Esophagus (tissue), 2 donors: ENCODE measurements around the gene CAV2. TPM values are rescaled to one million over a fixed set of nuclear protein-coding genes. Genes with fewer than 3 reads are reported as not detected.
"Not testable (repeated sequence)": the region's sequence is repeated elsewhere in the genome, so short reads cannot be mapped to it uniquely, and the experiment has no call there.

Experiments
- H3K27ac ChIP-seq, 2 donors: one replicate each; pipeline ENCODE4 v1.5.1; 2013; ENCODE audit warnings: low read depth in 2 of 2, mild to moderate bottlenecking in 2 of 2, inconsistent platforms in 1 of 2, low read length in 1 of 2, moderate library complexity in 1 of 2
- H3K27me3 ChIP-seq, 2 donors: one replicate each; pipeline ENCODE4 v1.6.1; 2013; ENCODE audit warnings: low read length in 2 of 2, control low read depth in 1 of 2, mild to moderate bottlenecking in 1 of 2; ENCODE audit not compliant: insufficient read depth in 2 of 2, control insufficient read depth in 1 of 2
- H3K36me3 ChIP-seq, 2 donors: one replicate each; pipeline ENCODE4 v1.6.1; 2013; ENCODE audit warnings: low read length in 1 of 2; ENCODE audit not compliant: control insufficient read depth in 2 of 2, insufficient read depth in 2 of 2
- H3K4me1 ChIP-seq, 2 donors: one replicate each; pipeline ENCODE4 v1.6.1; 2013; ENCODE audit warnings: low read length in 1 of 2; ENCODE audit not compliant: control insufficient read depth in 2 of 2, insufficient read depth in 2 of 2
- H3K4me3 ChIP-seq, 2 donors: one replicate each; pipeline ENCODE4 v1.5.1; 2013; ENCODE audit warnings: low read length in 2 of 2, mild to moderate bottlenecking in 2 of 2, low read depth in 1 of 2, moderate library complexity in 1 of 2
- H3K9me3 ChIP-seq, 2 donors: one replicate each; pipeline ENCODE4 v1.6.1; 2013; ENCODE audit warnings: mild to moderate bottlenecking in 2 of 2, low read depth in 1 of 2, low read length in 1 of 2, moderate library complexity in 1 of 2; ENCODE audit not compliant: control insufficient read depth in 2 of 2, insufficient read depth in 1 of 2
- WGBS, 2 donors: extraction: QIAGEN DNeasy Blood & Tissue Kit; methylation state at CpG; one replicate each; pipeline ENCODE4 v1.1.7; 2013; 5-methylcytosine and 5-hydroxymethylcytosine counted together
- polyA plus RNA-seq, 2 donors: library from polyadenylated mRNA; stranded (reverse); fragments of 200-250 nt; gene quantifications; one replicate each; pipeline ENCODE4 v1.2.3, GENCODE V29; 2013
- donor health status: healthy with polysubstance abuse.
- donor health status: Bipolar disorder and iron deficiency.

CAV2 gene
- polyA plus RNA-seq, 2 donors = 13.9 to 25.1 TPM

GRCh38 chr7:116465125-116465524 is 34.4 kb upstream of the CAV2 start:
- no peaks in the 10 kb centered on the region for H3K4me1 ChIP-seq
- H3K9me3 ChIP-seq = no peaks in the 10 kb centered on the region
- no peak overlapping the region for H3K4me3 ChIP-seq
- no peak overlapping the region for H3K27ac ChIP-seq
- WGBS, 2 donors = 97% methylated on average over 2 of the region's 2 CpGs
- H3K27me3 ChIP-seq = no peaks in the 10 kb centered on the region
- H3K36me3 ChIP-seq = no peaks in the 10 kb centered on the region

GRCh38 chr7:116468534-116468933 is 31.0 kb upstream of the CAV2 start:
- no peak overlapping the region for H3K27ac ChIP-seq
- H3K36me3 ChIP-seq = no peaks in the 10 kb centered on the region
- H3K4me1 ChIP-seq = no peaks in the 10 kb centered on the region
- H3K27me3 ChIP-seq = no peaks in the 10 kb centered on the region
- no peak overlapping the region for H3K4me3 ChIP-seq
- no peaks in the 10 kb centered on the region for H3K9me3 ChIP-seq
- 71 to 73% methylated on average over 2 of the region's 2 CpGs for WGBS, 2 donors

- no peaks in the 10 kb centered on the region for H3K36me3 ChIP-seq
- 82 to 92% methylated on average over 1 of the region's 1 CpG for WGBS, 2 donors
- no peaks in the 10 kb centered on the region for H3K27me3 ChIP-seq
- no peak overlapping the region for H3K27ac ChIP-seq
- no peak overlapping the region for H3K4me3 ChIP-seq
- H3K4me1 ChIP-seq = no peaks in the 10 kb centered on the region
- no peaks in the 10 kb centered on the region for H3K9me3 ChIP-seq
These were observed 21.9 kb upstream of the CAV2 start for GRCh38 chr7:116477625-116478024.

GRCh38 chr7:116478834-116479233 is 20.7 kb upstream of the CAV2 start:
- no peaks in the 10 kb centered on the region for H3K36me3 ChIP-seq
- no peaks in the 10 kb centered on the region for H3K9me3 ChIP-seq
- 59 to 67% methylated on average over 2 of the region's 2 CpGs for WGBS, 2 donors
- H3K4me3 ChIP-seq = no peak overlapping the region
- H3K27ac ChIP-seq = no peak overlapping the region
- no peaks in the 10 kb centered on the region for H3K27me3 ChIP-seq
- H3K4me1 ChIP-seq = no peaks in the 10 kb centered on the region

GRCh38 chr7:116483271-116483942 is 16.1 kb upstream of the CAV2 start:
- Histone ChIP-seq H3K9me3 (no peaks in the 10 kb centered on the region), H3K4me1 (no peaks in the 10 kb centered on the region), H3K4me3 (no peak overlapping the region), H3K27ac (no peak overlapping the region), H3K27me3 (no peaks in the 10 kb centered on the region), H3K36me3 (no peaks in the 10 kb centered on the region)
- 64 to 69% methylated on average over 2 of the region's 2 CpGs for WGBS, 2 donors

GRCh38 chr7:116484389-116484788 is 15.1 kb upstream of the CAV2 start:
- not testable (repeated sequence) for H3K36me3 ChIP-seq, H3K4me1 ChIP-seq, H3K27ac ChIP-seq, H3K9me3 ChIP-seq, H3K27me3 ChIP-seq, H3K4me3 ChIP-seq
- 95 to 98% methylated on average over 4 of the region's 4 CpGs for WGBS, 2 donors

- H3K27me3 ChIP-seq = no peaks in the 10 kb centered on the region
- no peak overlapping the region for H3K4me3 ChIP-seq
- H3K27ac ChIP-seq = no peak overlapping the region
- H3K4me1 ChIP-seq = no peaks in the 10 kb centered on the region
- H3K36me3 ChIP-seq = no peaks in the 10 kb centered on the region
- 72 to 82% methylated on average over 5 of the region's 5 CpGs for WGBS, 2 donors
- H3K9me3 ChIP-seq = no peaks in the 10 kb centered on the region
These were observed 11.5 kb upstream of the CAV2 start for GRCh38 chr7:116487907-116488521.

- no peaks in the 10 kb centered on the region for H3K27me3 ChIP-seq
- no peaks in the 10 kb centered on the region for H3K36me3 ChIP-seq
- WGBS, 2 donors = 79 to 83% methylated on average over 2 of the region's 2 CpGs
- H3K4me3 ChIP-seq = no peak overlapping the region
- H3K9me3 ChIP-seq = no peaks in the 10 kb centered on the region
- no peak overlapping the region for H3K27ac ChIP-seq
- no peaks in the 10 kb centered on the region for H3K4me1 ChIP-seq
These were observed 9.2 kb upstream of the CAV2 start for GRCh38 chr7:116490351-116490750.

GRCh38 chr7:116491887-116492653 is 7.5 kb upstream of the CAV2 start:
- H3K4me3 ChIP-seq = no peak overlapping the region
- WGBS, 2 donors = 66 to 67% methylated on average over 3 of the region's 3 CpGs
- H3K36me3 ChIP-seq = no peaks in the 10 kb centered on the region
- no peak overlapping the region for H3K27ac ChIP-seq
- no peaks in the 10 kb centered on the region for H3K4me1 ChIP-seq
- no peaks in the 10 kb centered on the region for H3K27me3 ChIP-seq
- no peaks in the 10 kb centered on the region for H3K9me3 ChIP-seq
